Measurements from ENCODE around the gene PHETA2.

The PHETA2 gene, protein sequence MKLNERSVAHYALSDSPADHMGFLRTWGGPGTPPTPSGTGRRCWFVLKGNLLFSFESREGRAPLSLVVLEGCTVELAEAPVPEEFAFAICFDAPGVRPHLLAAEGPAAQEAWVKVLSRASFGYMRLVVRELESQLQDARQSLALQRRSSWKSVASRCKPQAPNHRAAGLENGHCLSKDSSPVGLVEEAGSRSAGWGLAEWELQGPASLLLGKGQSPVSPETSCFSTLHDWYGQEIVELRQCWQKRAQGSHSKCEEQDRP

DNA sequence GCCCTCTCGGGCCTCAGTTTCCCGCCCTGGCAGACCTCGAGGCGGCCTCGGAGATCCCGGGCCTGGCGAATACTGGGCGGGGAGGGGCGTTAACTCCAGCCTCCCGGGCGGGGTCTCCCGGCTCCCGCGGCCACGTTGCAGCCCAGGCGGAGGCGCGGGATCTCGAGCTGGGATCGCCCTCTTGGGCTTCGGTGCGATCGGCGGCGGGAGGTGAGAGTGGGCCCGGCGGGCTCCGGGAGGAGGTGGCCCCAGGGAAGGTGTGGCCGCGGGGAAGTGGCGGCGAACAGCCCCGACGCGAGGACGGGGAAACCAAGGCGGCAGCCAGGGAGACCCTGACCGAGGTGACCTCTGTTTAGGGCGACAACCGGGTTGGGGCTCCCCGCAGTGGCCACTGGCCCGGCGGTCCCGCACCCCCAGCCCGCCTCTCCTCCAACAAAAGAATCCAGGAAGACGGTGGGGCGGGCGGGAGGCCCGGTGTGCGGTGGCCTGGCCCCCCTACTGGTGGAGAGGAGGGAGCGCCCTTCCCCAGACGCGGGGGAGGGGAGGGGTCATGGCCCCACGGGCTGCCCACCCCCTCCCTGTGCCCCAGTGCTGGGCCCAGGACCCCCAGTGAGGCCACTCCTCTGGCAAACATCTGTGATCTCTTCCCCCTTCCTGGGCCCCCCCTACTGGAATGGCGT, at the start of gene PHETA2:
Gene PHETA2, plus strand, starts transcription at position 117 of the 680 bp plus-strand sequence. CDS start 3,046 bp downstream, outside the sequence.
- no peak for DNase-seq (ENCODE audit: extremely low read depth, low read depth)
- TF ChIP-seq, protein P1, sequence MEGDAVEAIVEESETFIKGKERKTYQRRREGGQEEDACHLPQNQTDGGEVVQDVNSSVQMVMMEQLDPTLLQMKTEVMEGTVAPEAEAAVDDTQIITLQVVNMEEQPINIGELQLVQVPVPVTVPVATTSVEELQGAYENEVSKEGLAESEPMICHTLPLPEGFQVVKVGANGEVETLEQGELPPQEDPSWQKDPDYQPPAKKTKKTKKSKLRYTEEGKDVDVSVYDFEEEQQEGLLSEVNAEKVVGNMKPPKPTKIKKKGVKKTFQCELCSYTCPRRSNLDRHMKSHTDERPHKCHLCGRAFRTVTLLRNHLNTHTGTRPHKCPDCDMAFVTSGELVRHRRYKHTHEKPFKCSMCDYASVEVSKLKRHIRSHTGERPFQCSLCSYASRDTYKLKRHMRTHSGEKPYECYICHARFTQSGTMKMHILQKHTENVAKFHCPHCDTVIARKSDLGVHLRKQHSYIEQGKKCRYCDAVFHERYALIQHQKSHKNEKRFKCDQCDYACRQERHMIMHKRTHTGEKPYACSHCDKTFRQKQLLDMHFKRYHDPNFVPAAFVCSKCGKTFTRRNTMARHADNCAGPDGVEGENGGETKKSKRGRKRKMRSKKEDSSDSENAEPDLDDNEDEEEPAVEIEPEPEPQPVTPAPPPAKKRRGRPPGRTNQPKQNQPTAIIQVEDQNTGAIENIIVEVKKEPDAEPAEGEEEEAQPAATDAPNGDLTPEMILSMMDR (IDR thresholded peaks at IDR 0.05; ENCODE audit: low read depth, low read length), result peak; percentile 34

DNA sequence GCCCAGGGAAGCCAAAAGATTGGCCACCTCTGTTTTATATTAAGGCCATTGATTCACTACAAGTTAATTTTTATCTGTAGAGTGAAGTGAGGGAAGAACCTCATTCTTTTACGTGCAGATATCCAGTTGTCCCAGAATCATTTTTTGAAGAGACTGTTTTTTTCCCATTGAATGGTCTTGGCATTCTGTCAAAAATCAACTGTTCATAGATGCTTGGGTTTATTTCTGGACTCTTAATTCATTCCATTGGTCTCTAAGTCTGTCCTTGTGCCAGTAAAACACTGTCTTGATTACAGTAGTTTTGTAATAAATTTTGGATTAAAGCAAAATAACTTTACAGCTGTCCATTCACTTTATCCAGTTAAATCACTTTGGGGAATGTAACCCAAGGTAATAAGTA, 48.6 kb upstream of the PHETA2 start:
- no peak for DNase-seq (ENCODE audit: extremely low read depth, low read depth)
- TF ChIP-seq, protein P1 (IDR thresholded peaks at IDR 0.05; ENCODE audit: low read depth, low read length), result no peak

DNA sequence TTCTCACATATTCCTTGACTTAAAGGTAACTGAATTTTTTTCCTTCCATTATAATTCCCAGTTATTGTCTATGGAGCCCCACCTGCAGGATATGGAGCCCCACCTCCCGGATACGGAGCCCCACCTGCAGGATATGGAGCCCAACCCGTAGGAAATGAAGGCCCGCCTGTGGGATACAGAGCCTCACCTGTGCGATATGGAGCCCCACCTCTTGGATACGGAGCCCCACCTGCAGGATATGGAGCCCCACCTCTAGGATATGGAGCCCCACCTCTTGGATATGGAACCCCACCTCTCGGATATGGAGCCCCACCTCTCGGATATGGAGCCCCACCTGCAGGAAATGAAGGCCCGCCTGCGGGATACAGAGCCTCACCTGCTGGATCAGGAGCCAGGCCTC, 47.3 kb upstream of the PHETA2 start:
- TF ChIP-seq, protein P1 (IDR thresholded peaks at IDR 0.05; ENCODE audit: low read depth, low read length), result no peak
- DNase-seq (ENCODE audit: extremely low read depth, low read depth), result no peak

- no peak for DNase-seq (ENCODE audit: extremely low read depth, low read depth)
- TF ChIP-seq, protein P1 (IDR thresholded peaks at IDR 0.05; ENCODE audit: low read depth, low read length), result no peak
These were observed 40.5 kb upstream of the PHETA2 start for GRCh38 chr22:42033263-42034181.

DNA sequence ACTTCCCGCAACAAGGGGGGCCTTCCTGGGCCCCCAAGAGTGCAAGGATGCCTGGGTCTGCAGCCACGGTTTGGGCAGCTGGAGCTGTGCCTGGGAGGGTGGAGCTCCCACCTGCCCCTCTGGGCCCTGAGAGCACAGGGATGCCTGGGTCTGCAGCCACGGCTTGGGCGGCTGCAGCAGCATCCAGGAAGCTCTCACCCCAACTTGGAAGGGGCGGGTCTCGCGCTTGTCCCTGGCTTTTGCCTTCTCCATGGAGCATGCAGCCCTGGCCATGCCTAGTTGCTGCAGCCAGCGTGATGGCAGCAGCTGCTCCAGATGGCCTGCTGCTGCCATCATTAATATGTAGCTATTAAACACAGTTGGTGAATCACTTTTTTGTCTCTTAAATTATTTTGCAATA, 38.8 kb upstream of the PHETA2 start:
- TF ChIP-seq, protein P1 (IDR thresholded peaks at IDR 0.05; ENCODE audit: low read depth, low read length), result no peak
- no peak for DNase-seq (ENCODE audit: extremely low read depth, low read depth)

DNA sequence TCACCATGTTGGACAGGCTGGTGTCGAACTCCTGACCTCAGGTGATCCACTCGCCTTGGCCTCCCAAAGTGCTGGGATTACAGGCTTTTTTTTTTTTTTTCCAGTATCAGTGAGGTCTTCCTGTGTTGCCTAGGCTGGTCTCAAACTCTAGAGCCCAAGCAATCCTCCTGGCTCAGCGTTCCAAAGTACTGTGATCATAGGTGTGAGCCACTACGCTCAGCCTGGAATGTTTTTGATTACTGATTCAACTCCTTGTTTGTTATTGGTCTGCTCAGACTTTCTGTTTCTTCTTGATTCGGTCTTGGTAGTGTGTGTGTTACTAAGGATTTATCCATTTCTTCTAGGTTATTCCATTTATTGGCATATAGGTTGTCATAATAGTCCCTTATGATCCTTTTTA, 34.8 kb upstream of the PHETA2 start:
- no peak for DNase-seq (ENCODE audit: extremely low read depth, low read depth)
- TF ChIP-seq, protein P1 (IDR thresholded peaks at IDR 0.05; ENCODE audit: low read depth, low read length), result no peak
